NAMALWA (cell line): Measurements from ENCODE around the gene IFT81.
"Not testable (repeated sequence)": the region's sequence is repeated elsewhere in the genome, so short reads cannot be mapped to it uniquely, and the experiment has no call there.

Experiments
- DNase-seq: peaks from one replicate; pipeline ENCODE4 v3.0.0-alpha.2; 2015; ENCODE audit warnings: low spot score

The IFT81 gene, protein sequence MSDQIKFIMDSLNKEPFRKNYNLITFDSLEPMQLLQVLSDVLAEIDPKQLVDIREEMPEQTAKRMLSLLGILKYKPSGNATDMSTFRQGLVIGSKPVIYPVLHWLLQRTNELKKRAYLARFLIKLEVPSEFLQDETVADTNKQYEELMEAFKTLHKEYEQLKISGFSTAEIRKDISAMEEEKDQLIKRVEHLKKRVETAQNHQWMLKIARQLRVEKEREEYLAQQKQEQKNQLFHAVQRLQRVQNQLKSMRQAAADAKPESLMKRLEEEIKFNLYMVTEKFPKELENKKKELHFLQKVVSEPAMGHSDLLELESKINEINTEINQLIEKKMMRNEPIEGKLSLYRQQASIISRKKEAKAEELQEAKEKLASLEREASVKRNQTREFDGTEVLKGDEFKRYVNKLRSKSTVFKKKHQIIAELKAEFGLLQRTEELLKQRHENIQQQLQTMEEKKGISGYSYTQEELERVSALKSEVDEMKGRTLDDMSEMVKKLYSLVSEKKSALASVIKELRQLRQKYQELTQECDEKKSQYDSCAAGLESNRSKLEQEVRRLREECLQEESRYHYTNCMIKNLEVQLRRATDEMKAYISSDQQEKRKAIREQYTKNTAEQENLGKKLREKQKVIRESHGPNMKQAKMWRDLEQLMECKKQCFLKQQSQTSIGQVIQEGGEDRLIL

DNA sequence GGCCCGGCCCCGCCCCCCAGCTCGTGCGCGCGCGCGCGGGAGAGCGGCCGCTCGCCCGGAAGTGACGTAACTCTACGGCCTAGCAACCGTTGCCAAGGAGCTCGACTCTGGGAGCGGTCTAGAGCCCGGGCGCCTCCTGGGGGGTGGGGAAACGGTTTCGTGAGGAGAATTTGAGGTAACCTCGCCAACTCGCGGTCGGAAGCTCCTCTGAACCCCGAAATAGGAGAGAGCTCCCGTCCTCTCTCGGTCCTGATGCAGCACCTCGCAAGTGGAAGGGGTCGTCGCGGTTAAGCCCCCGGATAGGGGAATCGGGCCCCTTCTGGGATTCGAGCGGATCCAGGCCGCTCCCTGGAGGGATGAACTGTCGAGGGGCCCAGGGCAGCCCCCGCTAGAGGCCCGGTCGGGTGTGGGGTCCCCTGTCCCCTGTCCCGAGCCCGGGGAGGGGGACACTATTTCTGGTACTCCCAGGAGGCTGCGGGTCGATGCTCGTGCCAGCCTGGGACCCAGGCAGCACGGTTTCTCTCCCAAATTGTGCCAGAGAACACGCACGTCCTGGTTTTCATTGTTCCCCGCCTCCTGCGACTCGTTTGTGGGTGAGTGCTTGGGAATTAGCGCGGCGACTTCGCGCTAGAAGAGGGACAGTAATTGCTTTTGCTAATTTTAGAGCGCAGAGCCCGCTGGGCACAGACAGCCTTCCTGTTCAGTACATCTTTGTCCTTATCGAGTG lies at the start of gene IFT81:
IFT81 (plus strand) TSS at position 89 of the 727 bp plus-strand sequence. CDS start 3,024 bp downstream, outside the sequence.
- DNase-seq, result peak; percentile 93

DNA sequence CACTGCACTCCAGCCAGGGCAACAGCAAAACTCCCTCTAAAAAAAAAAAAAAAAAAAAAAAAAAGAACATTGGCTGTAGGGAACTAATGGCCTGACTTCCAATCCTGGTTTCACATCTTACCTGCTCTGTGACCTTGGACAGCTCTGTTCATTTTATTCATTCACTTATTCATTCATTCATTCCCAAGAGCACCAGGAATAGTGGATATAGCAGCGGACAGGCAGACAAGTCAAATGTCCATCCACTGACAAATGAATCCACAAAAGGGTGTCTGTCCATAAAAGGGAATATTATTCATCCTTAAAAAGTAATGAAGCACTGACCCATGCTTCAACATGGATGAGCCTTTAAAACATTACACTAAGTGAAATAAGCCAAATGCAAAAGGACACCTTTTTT lies 48.3 kb upstream of the IFT81 start:
- no peak for DNase-seq

DNA sequence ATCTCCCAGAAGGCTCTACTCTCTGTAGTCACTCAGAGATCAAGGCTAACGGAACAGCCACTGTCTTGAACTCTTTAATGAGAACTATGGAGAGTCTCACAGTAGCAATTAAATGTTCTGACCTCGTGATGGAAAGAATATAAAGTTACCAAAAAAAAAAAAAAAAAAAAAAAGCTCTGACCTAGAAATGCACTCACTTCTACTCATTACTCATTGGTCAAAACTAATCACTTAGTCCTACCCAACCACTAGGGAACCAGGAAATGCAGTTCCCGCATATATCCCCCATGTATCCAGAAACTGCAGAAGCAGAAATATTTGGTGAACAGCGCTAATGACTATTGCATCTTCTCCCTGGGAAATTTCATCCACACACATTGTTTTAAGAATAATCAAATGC lies 46.4 kb upstream of the IFT81 start:
- DNase-seq, result no peak

DNA sequence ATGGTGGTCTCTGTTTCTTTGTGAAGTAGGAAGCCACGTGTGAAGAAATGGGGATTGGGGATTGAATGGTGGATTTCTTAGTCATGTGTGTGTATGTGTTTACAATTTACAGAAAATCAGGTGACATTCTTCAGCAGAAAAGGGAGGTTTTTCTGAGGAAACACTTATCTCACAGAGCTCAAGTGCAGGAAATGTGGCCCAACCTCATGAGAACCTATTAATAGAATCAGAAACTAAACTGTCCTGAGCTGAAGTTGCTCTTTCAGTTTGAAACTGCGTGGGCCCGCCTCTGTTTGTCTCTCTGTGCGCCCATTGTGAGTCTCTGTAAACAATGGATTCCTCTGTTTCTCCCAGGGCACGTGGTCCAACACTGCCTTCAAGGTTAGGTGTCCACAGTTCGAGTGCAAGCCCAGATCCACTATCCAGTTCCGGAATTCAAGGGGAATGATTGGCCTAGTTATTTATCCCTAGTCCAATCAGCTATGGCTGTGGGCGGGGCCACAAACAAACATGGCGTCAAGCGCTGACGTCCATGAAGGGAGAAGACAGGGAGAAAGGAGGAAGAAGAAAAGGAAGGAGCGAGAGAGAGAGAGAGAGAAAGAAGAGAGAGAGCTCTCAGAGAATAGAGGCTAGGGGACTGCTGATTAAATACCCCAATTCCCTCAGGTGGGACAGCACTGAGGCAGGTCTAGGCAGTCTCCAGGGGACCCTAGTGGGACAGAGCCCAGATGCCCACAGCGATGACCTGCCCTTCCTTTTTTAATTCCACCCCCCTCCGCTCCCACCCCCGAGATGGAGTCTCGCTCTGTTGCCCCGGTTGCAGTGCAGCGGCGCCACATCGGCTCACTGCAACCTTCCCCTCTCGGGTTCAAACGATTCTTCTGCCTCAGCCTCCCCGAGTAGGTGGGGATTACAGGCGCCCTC lies 44.4 kb upstream of the IFT81 start:
- DNase-seq, result peak; percentile 70

DNA sequence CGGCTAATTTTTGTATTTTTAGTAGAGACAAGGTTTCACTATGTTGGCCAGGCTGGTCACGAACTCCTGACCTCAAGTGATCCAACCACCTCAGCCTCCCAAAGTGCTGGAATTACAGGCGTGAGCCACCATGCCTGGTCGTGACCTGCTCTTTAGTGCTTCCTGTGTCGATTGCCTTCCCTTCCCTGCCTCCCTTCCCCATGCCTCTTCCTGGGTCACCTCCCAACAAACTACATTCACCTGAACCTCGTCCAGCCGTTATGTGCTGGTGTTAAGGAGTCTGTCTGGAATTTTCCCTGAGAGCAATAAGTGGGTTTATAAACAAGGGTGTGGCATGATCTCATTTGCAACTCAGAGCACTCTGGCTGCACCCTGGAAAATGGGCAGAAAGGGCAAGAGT lies 43.7 kb upstream of the IFT81 start:
- DNase-seq, result no peak

DNA sequence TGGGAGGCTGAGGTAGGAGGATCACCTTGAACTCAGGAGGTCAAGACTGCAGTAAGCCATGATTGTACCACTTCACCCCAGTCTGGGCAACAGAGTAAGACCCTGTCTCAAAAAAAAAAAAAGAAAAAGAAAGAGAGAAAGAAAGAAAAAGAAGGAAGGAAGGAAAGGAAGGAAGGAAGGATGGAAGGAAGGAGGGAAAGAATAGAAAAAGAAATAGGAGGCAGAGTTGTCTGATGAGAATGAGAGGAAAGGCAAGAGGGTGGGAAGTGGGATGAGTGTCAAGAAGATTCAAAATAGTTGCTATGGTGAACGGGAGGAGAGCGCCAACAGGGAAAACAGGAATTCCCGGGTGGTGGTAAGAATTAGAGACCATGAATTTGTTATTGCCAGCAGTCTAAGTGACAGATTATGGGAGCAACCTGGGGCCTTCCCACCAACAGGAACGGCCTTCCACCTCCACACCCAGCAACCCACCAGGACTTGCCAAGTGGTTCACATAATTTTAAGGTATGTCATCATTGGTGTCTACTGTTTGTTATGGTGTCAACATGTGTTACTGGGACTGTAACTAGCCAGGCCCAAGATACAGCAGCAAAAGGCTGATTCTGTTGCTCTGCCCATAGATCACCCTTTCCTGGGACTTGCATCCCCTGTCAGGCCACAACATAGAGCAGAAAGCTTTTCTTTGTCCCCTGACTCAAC lies 39.7 kb upstream of the IFT81 start:
- DNase-seq, result no peak

DNA sequence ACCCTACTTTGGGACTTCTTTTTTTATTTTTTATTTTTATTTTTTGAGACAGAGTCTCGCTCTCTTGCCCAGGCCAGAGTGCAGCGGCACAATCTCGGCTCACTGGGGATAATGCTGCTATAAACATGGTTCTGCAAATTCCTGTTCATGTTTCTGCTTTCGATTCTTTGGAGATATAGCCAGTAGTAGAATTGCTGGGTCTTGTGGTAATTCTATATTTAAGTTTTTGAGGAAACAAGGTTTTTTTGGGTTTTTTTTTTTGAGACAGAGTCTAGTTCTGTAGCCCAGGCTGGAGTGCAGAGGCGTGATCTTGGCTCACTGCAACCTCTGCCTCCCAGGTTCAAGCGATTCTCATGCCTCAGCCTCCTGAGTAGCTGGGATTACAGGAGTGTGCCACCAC lies 35.9 kb upstream of the IFT81 start:
- DNase-seq, result not testable (repeated sequence)

DNA sequence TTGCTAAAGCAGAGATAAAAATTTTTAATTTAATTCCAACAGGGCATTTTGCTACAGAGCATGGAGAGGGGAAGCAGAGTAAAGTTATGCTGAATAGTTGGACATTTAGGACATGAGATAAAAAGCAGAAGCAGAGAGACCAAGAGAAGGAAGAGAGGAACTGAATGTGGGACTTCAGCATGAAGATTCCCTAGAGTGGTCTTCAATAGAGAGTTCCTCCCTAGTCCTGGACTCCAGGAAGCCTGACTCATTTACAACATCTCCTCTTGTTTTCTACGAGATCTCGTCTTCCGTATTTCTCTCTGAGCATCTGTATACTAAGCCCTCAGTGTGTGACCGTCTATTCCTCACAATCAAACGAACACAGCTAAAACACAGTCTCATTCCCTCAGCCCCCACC lies 35.2 kb upstream of the IFT81 start:
- DNase-seq, result no peak

DNA sequence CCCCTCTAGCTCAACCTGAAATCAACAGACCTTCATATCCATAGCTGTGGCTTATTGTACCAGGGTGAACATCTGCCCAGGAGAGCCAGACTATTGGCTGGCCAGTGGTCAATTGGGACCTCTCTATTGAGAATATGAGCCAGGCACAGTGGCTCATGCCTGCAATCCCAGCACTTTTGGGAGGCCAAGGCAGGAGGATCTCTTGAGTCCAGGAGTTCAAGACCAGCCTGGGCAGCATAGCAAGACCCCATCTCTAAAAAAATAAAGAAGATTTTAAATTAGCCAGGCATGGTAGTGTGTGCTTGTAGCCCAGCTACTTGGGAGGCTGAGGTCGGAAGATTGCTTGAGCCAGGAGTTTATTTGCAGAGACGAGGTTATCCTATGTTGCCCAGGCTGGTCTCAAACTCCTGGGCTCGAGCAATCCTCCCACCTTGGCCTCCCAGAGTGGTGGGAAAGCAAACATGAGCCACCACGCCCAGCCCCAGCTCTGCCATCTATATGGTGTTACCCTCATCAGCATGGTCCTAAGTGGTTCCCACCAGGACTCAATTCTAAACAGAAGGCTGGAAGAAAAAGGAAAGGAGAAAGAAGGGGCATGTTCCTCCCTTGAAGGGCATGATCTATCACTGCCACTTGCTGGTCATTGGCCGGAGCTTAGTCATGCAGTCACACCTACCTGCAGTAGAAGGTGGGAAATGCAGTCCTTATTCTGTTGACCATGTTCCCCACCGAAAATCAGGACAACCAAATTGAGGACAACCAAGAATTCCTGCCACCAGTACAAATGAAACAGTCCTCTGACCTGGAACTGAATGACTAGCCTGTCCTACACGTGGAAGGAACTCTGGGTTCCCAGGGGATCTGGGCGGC lies 33.7 kb upstream of the IFT81 start:
- no peak for DNase-seq

DNA sequence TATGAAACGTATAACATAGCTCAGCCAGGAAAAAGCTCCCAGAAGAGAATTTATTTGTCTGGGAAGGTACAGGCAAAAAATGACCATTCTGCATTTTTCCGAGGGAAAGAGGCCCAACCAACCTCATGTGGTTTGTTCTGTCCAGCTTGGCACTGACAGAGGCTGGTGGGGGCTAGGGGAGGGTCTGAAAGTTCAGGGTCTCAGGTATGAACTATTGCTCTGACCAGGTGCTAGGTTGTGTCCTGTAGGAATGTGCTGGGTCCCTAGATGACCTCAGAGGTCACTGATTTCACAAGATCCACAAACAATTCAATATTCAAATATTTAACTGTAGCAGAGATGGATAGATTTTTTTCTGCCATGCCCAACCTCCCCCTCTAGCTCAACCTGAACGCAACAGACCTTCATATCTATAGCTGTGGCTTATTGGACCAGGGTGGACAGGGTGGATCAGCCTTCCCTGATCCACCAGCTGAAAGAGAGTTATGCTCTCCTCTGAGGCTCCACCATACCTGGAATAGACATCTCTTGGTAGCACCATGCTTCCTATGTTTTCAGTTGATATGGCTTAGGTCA lies 32.9 kb upstream of the IFT81 start:
- DNase-seq, result no peak

DNA sequence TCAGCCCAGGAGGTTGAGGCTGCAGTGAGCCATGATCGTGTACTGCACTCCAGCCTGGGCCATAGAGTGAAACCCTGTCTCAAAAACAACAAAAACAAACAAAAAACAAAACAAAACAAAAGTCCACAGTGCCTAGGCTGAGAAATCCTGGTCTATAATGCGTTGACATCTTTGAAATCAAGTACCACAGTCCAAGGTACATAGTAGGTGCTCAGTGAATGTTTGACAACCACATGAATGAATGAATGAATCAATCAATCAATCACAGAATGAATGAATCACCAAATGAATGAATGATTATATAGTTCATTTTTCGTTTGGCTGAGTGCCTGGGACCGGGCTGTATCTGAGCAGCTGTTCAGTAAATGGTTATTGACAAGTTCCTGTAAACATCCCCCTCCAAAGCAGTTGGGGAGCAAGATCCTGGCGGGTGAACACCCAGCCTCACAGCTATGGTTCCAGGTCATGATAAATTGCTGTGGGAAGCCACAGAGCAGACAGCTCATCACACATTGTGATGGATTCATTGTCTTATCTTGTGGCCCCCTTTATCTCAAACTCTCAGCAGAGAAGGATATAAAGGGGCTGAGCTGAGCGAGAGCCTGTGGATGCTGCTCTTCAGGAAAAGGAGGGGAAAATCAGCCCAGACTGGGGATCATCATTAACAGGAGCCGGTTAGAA lies 30.4 kb upstream of the IFT81 start:
- no peak for DNase-seq

DNA sequence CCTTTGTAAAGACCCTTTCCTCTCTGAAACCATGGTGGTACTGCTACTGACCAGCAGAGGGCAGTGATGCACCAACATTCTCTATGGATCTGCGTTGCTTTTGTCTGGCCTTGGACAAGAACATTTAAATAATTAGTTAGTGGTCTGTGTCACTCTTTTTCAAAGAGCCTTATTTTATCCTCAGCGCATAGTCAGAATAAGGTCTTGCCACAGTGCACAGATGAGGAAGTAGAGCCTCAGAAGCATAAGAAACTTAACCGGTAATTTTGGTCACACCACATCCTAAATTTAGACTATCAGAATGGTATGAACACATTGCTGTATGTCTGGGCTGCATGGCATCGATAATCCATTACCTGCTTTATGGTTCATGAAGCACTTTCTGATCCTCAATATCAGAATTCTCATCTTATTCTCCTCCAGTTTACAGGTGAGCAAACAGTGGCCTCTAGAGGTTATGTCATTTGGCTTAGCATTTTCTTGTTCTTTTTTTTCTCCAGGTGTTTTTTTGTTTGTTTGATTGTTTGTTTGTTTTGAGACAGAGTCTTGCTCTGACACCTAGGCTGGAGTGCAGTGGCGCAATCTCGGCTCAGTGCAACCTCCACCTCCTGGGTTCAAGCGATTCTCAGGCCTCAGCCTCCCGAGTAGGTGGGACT lies 23.7 kb upstream of the IFT81 start:
- peak; percentile 95 for DNase-seq

DNA sequence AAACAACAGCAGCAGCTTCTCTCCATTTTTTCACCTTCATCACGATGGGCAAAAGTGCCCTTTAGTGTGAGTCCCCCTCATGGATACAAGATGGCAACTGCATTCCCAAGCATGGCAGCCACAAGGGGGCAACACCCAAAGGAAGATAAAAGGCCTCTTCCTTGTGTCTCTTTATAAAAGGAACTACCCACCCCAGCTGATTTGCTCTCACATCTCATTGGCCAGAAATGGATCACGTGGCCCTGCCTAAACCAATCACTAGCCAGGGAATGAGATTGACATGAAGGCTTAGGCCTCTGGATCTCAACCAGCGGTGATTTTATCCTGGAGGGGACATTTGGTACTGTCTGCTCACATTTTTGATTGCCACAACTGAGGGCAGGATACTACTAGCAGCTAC lies 21.9 kb upstream of the IFT81 start:
- peak; percentile 99 for DNase-seq

DNA sequence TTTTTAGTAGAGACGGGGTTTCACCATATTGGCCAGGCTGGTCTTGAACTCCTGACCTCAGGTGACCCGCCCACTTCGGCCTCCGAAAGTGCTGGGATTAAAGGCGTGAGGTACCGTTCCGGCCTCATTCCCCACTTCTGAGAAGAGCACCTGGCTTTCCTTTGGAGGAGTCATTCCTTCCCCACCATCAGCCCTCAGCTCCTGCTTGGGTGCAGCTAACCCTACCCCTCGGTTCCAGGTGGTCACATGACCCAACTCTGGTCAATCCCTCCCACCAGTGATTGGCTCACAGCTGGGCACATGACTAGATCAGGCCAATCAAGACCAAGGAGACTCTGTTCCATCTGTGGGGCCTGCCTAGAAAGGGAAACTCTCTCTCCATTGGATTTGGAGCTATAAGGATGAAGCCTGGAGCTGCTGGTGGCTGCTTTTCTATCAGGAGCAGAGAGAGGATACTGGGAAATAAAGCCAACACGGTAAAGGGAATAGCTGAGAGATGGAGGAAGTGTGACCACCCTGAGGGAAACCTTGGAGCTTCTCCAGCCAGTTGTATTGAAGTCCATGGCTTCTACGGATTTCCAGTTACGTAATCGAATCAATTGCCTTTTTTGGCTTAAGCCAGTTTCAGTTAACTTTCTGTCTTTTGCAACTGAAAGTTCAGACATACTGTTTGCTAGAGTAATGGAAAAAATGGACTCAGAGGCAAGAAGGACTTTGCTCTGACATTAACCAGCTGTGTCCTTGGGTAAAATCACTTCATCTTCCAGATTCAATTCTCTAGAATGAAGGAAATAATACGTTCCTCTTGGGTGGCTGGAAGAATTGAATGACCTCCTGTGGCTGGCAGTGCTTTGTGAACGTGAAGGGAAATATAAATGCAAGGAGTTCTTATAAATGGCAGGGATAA lies 19.7 kb upstream of the IFT81 start:
- DNase-seq, result no peak

DNA sequence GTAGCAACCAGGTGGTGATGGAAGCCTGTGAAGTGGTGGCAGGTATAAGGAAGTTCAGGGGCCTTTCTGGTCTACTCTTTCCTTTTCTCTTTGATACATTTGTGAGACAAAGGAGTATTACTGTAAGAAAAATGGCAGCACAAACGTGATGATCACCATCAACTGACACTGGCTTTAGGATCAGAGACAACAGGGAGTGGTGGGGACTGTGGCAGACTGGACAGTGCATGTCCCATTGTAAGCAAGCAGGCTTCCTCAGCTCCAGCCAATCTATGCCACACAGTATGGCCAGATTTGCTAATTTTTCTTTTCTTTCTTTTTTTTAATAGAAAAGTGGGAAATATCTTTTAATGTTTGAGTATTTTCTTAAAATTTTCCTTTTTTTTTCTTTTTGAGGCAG lies 19.0 kb upstream of the IFT81 start:
- DNase-seq, result no peak

DNA sequence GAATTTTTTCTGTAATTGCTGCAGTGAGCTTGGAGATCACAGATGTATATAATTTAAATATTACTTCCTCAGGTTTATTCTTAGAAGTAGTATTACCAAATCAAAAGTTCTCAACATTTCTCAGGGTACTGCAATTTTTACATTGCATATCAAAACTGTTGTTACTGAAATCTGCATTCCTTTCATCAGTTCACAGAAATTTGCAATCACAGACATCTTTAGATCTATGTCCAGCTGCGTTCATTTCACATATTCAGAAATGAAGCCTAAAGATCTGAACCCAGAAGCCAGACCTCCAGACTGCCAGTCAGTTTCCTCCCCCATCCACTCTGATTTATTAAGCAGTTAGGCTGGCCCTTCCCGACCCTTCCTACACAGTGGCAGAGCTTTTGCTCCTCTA lies 18.2 kb upstream of the IFT81 start:
- no peak for DNase-seq
